HCT116 (cell line): ENCODE data around the gene C2orf68.

Experiments used
- CBX3 ChIP-seq: IDR thresholded peaks from 2 replicates; pipeline ENCODE4 v1.6.1; 2012; ENCODE audit warnings: low read depth
- CEBPB ChIP-seq: IDR thresholded peaks from 2 replicates; pipeline ENCODE4 v1.6.1; 2012; ENCODE audit warnings: low read depth
- CTCF ChIP-seq, 3 experiments: fragments of 200-600 bp in 1 of 3; sonication (generic) in 1 of 3; IDR thresholded peaks in 2 of 3; conservative IDR thresholded peaks in 1 of 3; 2 replicates each; pipeline ENCODE4 v1.5.1; 2012 to 2017; ENCODE audit warnings: low read depth in 2 of 3, low read length in 2 of 3, antibody characterized with exemption in 1 of 3, borderline replicate concordance in 1 of 3, control low read depth in 1 of 3, mild to moderate bottlenecking in 1 of 3, mixed read lengths in 1 of 3, mixed run types in 1 of 3, moderate library complexity in 1 of 3; ENCODE audit not compliant: insufficient read depth in 1 of 3
- EGR1 ChIP-seq: IDR thresholded peaks from 2 replicates; pipeline ENCODE4 v1.6.1; 2012; ENCODE audit warnings: low read depth
- EZH2 ChIP-seq: fragments of 200-600 bp; sonication (generic); IDR thresholded peaks from 2 replicates; pipeline ENCODE4 v1.6.1; 2017; ENCODE audit warnings: antibody characterized with exemption, mixed run types
- JUND ChIP-seq: IDR thresholded peaks from 2 replicates; pipeline ENCODE4 v1.6.1; 2012
- POLR2A ChIP-seq: IDR thresholded peaks from 2 replicates; pipeline ENCODE4 v1.7.0; 2011; ENCODE audit warnings: borderline replicate concordance; ENCODE audit not compliant: insufficient read depth, insufficient read length; ENCODE audit errors: extremely low read depth
- POLR2AphosphoS5 ChIP-seq: IDR thresholded peaks from 2 replicates; pipeline ENCODE4 v1.6.1; 2011; ENCODE audit warnings: mild to moderate bottlenecking, low read depth, low read length, moderate library complexity
- REST ChIP-seq: IDR thresholded peaks from 2 replicates; pipeline ENCODE4 v1.6.1; 2012; ENCODE audit warnings: low read depth
- ZNF274 ChIP-seq: fragments of 200-500 bp; sonication (Bioruptor generic); IDR thresholded peaks from 2 replicates; pipeline ENCODE4 v1.6.1; 2014; ENCODE audit warnings: mild to moderate bottlenecking, low read depth, low read length, inconsistent platforms
- TF ChIP-seq, protein P1 (sequence below): IDR thresholded peaks from 2 replicates; pipeline ENCODE4 v1.6.1; 2012

DNA sequence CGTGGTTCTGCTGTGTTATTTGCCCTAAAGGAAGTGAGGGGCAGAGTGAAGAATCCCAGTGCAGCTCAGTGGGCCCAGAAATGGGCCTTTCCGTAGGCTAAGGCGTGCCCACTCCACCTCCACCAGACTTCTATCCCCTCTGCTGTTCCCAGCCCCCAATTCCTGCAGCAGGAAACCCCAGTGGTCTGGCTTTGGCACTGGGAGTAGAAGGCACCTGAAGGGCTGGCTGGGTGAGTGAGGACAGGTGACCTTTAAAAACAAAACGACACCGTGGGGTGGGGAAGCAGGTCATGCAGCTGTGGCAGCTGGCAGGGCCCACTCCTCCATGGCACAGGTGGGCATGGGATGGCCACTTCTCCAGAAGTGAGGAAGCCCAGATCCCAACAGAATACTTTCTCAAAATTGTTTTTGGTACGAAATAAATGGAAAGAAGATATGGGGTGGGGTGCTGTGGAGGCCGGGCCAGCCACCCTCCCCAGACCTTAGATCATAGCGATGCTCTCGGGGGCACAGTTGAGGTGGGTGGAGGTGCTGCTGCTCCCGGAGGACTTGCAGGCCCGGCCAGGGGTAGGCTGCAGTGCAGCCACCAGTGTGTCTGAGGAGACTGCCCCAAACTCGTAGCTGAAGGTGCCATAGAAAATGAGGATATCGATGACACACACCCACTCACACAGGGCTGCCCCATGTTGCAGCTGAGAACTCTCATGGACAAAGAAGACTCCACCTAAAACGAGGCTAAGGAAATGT, 13.1 kb downstream of the C2orf68 start:
- TF ChIP-seq EZH2 (no peak), POLR2AphosphoS5 (no peak), POLR2A (no peak), JUND (no peak), CTCF (IDR thresholded peaks at IDR 0.05 in 2 of 3, conservative IDR thresholded peaks at IDR 0.05 in 1 of 3; ENCODE audit: borderline replicate concordance in 1 of 3, insufficient read depth in 1 of 3, low read depth in 2 of 3, low read length in 2 of 3) (no peak), EGR1 (no peak), REST (no peak), CBX3 (no peak), CEBPB (no peak), ZNF274 (no peak)
- TF ChIP-seq, protein P1, sequence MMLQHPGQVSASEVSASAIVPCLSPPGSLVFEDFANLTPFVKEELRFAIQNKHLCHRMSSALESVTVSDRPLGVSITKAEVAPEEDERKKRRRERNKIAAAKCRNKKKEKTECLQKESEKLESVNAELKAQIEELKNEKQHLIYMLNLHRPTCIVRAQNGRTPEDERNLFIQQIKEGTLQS = no peak
